Stimulated activated CD4-positive, alpha-beta T cell treated with anti-CD3 and anti-CD28 coated beads, Interleukin-4, amount 100 ng/mL, for 48 hours (primary cell): ENCODE data around the gene FBXW8.

ENCODE experiments used
- DNase-seq, 2 donors: peaks; one replicate each; pipeline ENCODE4 v3.0.0-alpha.2; 2020; ENCODE audit warnings: low read depth in 2 of 2

FBXW8 gene

GRCh38 chr12:117038919-117039318 is 128.2 kb downstream of the FBXW8 start:
- DNase-seq: no peak

GRCh38 chr12:117039891-117040309 is 129.2 kb downstream of the FBXW8 start:
- no peak for DNase-seq

GRCh38 chr12:117040496-117040895 is 129.7 kb downstream of the FBXW8 start:
- DNase-seq: no peak

- DNase-seq: no peak
Measured at GRCh38 chr12:117041798-117042170, 131.0 kb downstream of the FBXW8 start.

GRCh38 chr12:117042171-117042842 is 131.6 kb downstream of the FBXW8 start:
- DNase-seq: no peak

GRCh38 chr12:117042862-117043261 is 132.1 kb downstream of the FBXW8 start:
- no peak for DNase-seq

GRCh38 chr12:117044311-117044710 is 133.6 kb downstream of the FBXW8 start:
- no peak for DNase-seq

- no peak for DNase-seq
Measured at GRCh38 chr12:117044790-117045159, 134.0 kb downstream of the FBXW8 start.

GRCh38 chr12:117045160-117046010 is 134.6 kb downstream of the FBXW8 start:
- DNase-seq: no peak

GRCh38 chr12:117046011-117046369 is 135.2 kb downstream of the FBXW8 start:
- DNase-seq: no peak

- DNase-seq: no peak
Measured at GRCh38 chr12:117046425-117046824, 135.7 kb downstream of the FBXW8 start.

GRCh38 chr12:117046861-117047530 is 136.2 kb downstream of the FBXW8 start:
- DNase-seq: no peak

- no peak for DNase-seq
Measured at GRCh38 chr12:117047810-117048584, 137.2 kb downstream of the FBXW8 start.

- no peak for DNase-seq
Measured at GRCh38 chr12:117048585-117048904, 137.8 kb downstream of the FBXW8 start.

GRCh38 chr12:117049295-117049694 is 138.5 kb downstream of the FBXW8 start:
- no peak for DNase-seq

GRCh38 chr12:117050060-117050459 is 139.3 kb downstream of the FBXW8 start:
- no peak for DNase-seq

GRCh38 chr12:117051380-117051779 is 140.6 kb downstream of the FBXW8 start:
- no peak for DNase-seq

- DNase-seq: no peak
Measured at GRCh38 chr12:117052386-117053049, 141.8 kb downstream of the FBXW8 start.

GRCh38 chr12:117053050-117053400 is 142.3 kb downstream of the FBXW8 start:
- DNase-seq: no peak

- DNase-seq: no peak
Measured at GRCh38 chr12:117053597-117054201, 142.9 kb downstream of the FBXW8 start.

- no peak for DNase-seq
Measured at GRCh38 chr12:117054279-117054678, 143.5 kb downstream of the FBXW8 start.
